Fibroblast of mammary gland (primary cell): ENCODE measurements around the gene ST6GALNAC3.

Experiments
- DNase-seq: peaks from one replicate; pipeline ENCODE4 v3.0.0-alpha.2; 2010; ENCODE audit warnings: low read depth
- H3K4me3 ChIP-seq: 2 replicates; pipeline ENCODE4 v1.5.1; 2011; ENCODE audit warnings: low read depth, mild to moderate bottlenecking, low read length, moderate library complexity; ENCODE audit not compliant: control insufficient read depth
- CTCF ChIP-seq: conservative IDR thresholded peaks from 2 replicates; pipeline ENCODE4 v1.5.1; 2011; ENCODE audit warnings: low read depth, low read length, inconsistent platforms; ENCODE audit not compliant: control insufficient read depth, insufficient read depth

ST6GALNAC3 gene

GRCh38 chr1:76164165-76164564 is 89.6 kb downstream of the ST6GALNAC3 start:
- no peak for TF ChIP-seq CTCF
- no peak overlapping the region for H3K4me3 ChIP-seq
- no peak for DNase-seq

GRCh38 chr1:76170084-76170483 is 95.5 kb downstream of the ST6GALNAC3 start:
- no peak for TF ChIP-seq CTCF
- DNase-seq: no peak
- no peak overlapping the region for H3K4me3 ChIP-seq

- no peak for TF ChIP-seq CTCF
- DNase-seq: no peak
These were observed 96.0 kb downstream of the ST6GALNAC3 start for GRCh38 chr1:76170513-76170912.

GRCh38 chr1:76176000-76176399 is 101.5 kb downstream of the ST6GALNAC3 start:
- H3K4me3 ChIP-seq: no peak overlapping the region
- TF ChIP-seq CTCF: no peak
- no peak for DNase-seq

More at GRCh38 chr1:76170513-76170912, 96.0 kb downstream of the ST6GALNAC3 start:
- no peak overlapping the region for H3K4me3 ChIP-seq

- no peak overlapping the region for H3K4me3 ChIP-seq
- DNase-seq: no peak
- TF ChIP-seq CTCF: no peak
These were observed 103.1 kb downstream of the ST6GALNAC3 start for GRCh38 chr1:76177615-76178014.

- no peak for DNase-seq
- TF ChIP-seq CTCF: no peak
- H3K4me3 ChIP-seq: no peak overlapping the region
These were observed 104.7 kb downstream of the ST6GALNAC3 start for GRCh38 chr1:76179219-76179698.

GRCh38 chr1:76185207-76185606 is 110.7 kb downstream of the ST6GALNAC3 start:
- no peak for DNase-seq
- no peak for TF ChIP-seq CTCF
- H3K4me3 ChIP-seq: no peak overlapping the region
